Mucosa of gallbladder (tissue), 1 donor: ENCODE results near the gene BPGM. TPM values are rescaled to one million over a fixed set of nuclear protein-coding genes. Genes with fewer than 3 reads are reported as not detected.

Experiments used
- DNase-seq: peaks from one replicate; pipeline ENCODE4 v3.0.0-alpha.2; 2020; ENCODE audit warnings: low spot score
- total RNA-seq: library from RNA; stranded (reverse); gene quantifications from one replicate; pipeline ENCODE4 v1.2.1, GENCODE V29; 2021
- donor health status: DM: no; HTN: no; CAD: no.

Gene BPGM
- total RNA-seq = 12.7 TPM

- peak; percentile 100 for DNase-seq
These were observed at the start of gene BPGM for GRCh38 chr7:134646425-134647305. BPGM (plus strand) TSS chr7:134646853; CDS start chr7:134661508, 14,655 bp downstream.

DNA sequence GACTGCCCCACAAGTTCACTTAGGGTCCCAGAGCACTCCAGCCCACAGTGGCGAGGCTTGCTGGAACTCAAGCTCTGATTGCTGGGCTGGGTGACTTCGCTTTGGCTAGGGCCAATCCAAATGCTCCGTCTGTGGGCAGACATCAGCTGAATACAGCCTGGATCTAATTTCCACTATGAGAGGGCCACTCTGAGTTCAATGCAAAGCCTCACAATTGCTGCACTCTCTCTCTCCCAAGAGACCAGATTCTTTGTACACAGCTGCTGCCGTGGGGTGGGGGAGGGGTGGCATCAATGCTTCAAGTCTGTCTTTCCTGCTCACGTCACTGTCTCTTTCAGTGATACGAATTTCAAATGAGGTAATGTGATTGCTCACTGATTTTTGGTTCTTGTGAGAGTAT is 47.3 kb upstream of the BPGM start:
- DNase-seq = no peak

GRCh38 chr7:134601459-134601858 is 45.2 kb upstream of the BPGM start:
- DNase-seq = no peak

DNA sequence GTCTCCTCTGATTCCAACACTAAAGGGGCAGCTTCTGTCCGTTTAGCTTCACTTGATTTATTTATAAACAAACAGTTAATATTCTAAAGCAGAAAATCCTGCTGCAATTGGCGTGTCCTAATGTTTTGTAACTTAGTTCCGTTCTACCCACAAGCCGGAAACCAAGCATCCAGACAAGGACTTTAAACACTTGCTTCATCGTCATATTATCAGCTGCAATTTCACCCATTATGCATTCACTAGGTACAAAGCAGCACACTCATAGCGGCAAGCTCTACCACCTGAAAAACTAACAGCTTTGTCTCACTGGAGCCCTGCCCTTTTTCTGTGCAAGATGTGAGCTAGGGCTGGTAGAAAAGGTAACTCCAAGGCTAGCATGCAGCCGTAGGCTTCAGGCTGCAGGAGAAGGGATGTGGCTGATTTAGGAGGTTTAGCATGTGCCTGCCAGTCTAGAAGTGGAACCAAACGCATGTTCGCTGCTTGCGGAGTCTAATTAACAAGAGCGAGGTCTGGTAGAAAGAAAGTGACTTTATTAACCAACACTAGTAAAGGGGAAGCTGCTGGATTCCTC is 43.7 kb upstream of the BPGM start:
- DNase-seq = peak; percentile 17

- DNase-seq = peak; percentile 67
These were observed 40.4 kb upstream of the BPGM start for GRCh38 chr7:134605978-134606923.

DNA sequence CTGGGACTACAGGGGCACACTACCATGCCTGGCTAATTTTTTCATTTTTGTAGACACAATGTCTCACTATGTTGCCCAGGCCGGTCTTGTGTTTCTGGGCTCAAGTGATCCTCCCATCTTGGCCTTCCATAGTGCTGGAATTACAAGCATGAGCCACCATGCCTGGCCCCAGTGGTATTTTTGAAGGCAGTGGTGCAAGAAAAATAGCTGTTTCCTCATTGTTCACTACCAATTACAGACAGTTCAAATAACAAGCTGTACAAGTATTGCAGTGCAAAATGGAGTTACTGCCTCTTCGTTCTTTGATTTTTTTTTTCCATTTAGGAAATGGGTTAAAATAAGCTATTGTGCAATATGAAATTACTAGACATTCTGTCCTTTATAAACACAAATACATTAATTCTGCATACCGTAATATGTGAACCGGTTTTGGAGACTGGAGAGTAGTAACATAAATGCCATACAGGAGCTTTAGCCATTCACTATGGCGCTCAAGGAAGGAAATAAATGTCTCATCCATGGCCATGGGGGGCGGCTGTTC is 35.0 kb upstream of the BPGM start:
- DNase-seq = no peak

DNA sequence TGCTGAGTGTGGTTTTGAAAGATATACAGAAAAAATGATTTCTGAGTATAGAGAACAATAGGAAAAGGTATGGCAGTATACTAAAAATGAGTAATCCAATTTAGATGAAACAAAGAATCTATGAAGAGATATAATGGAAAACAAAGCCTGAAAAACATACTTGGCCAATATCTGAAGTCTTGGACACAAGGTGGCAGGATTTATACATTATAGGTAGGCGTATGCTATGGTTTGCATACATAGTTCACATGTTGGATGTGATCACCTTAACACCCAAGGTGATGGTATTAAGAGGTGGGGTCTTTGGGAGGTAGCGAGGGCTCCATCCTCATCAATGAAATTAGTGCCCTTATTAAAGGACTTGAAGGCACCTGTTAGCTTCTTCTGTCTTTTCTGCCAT is 34.5 kb upstream of the BPGM start:
- no peak for DNase-seq

DNA sequence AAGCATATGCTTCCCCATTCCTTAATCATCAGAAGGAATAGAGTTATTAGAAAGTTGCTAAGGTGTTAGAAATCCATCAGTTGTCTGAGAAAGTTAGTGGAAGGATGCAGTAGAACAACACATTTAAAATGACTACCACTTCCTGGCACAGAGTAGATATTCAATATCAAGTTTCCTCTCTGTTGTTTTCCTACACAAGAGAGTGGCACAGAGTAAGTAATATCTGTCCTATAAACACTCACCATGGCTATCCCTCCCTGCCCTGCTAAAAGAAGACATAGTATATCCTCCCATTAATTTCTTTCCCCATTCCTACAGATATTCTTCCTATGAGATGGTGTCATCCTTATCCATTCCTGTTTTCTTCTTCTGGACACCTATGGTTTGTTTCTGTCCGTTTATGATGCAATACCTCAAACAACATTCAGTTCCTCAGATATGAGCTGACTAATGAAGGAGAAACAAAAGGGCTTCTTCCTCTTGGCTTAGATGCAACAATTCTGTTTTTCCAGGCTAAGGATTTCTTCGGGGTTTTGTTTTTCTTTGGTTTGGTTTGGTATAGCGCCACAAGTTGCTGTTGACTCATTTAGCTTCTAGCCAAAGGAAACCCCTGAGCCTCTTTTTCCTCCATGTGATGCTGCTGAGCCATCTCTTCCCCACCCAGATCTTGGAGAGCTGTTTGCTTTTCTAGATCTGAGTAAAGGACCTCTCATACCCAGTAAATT is 32.9 kb upstream of the BPGM start:
- peak; percentile 25 for DNase-seq

DNA sequence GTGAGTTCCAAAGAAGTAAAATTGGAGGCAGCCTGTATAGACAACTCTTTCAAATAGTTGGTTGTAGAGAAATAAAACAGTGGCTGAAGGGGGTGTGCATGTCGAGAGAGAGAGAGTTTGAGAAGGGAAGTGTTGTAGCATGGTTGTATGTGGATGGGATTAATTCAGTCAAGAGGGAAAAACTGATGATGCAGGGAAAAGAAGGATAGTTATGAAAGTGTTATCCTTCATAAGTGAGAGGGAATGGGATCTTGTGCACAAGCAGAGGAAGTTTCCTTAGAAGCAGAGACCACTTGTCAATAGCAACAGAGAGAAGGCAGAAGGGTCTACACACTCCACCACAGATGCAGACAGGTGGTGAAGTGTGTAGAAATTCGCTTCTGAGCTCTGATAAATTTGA is 30.0 kb upstream of the BPGM start:
- no peak for DNase-seq

- no peak for DNase-seq
These were observed 27.7 kb upstream of the BPGM start for GRCh38 chr7:134618756-134619530.

- no peak for DNase-seq
These were observed 26.9 kb upstream of the BPGM start for GRCh38 chr7:134619627-134620331.

DNA sequence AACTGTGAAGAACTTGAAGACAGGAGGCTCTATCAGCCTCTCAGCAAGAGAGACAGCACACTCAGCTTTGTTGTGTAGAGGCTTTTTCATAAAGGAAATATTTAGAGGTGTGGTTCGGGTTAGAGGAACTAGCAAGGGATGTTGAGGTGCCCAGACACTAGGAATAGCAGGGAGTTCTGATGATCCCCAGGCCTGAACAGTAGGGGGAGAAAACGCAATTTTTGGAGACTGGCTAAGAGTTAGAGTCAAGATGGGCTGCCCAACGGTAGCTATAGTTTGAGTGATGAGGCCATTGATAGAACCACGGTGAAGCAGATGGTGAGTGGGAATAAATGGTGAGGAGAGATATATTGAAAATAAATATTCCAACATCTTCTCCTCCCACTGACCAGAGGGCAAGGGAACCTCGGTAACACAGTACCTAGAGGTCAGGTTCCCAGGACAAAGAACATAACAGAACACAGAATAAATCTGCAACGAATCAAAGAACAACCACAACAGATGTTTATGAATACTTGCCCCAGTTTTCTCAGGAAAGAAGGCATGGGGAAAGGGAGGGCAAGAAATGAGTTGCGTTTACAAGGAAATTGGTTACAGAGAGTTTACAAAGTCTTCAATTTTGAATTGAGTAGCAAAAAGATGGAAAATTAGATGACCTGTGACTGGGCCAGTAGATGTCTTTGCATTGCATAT is 24.2 kb upstream of the BPGM start:
- no peak for DNase-seq

DNA sequence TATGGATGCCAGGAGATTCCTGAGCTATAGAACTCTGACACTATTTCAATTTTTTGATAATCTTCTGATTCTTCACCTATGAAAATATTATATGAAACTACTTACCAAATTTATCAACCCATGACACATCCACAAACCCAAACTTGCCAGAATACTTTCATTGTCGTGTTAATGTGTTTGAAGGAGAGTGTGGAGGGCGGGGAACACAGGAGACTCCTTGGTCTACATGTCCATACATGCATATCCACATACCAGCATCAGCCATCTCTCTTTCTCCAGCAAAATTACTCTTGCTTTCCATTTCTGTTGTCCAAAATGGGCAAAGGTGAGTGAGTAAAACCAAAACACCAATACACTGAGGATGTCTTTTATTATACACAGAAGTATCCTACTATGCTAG is 23.5 kb upstream of the BPGM start:
- no peak for DNase-seq

GRCh38 chr7:134625550-134625949 is 21.1 kb upstream of the BPGM start:
- DNase-seq = no peak

DNA sequence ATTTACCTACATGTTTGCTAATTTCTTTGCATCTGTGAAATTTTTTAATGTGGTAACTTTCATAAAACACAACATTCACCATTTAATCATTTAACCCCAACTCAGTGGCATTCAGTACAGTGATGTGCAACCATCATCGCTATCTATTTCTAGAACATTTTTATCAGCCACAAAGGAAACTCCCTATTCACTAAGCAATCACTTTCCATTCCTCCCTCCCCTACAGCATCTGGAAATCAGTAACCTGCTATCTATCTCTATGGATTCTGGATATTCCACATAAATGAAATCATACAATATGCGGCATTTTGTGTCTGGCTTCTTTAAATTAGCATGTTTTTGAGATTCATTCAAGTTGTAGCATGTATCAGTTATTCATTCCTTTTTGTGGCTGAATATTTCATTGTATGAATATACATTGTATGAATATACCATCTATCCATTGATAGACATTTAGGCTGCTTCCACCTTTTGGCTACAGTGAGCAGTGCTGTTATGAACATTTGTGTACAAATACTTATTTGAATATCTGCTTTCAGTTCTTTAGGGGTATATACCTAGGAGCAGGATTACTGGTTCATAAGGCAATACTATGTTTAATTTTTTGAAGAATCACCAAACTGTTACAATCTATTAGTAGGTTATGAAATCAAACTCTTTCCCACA is 19.4 kb upstream of the BPGM start:
- no peak for DNase-seq

DNA sequence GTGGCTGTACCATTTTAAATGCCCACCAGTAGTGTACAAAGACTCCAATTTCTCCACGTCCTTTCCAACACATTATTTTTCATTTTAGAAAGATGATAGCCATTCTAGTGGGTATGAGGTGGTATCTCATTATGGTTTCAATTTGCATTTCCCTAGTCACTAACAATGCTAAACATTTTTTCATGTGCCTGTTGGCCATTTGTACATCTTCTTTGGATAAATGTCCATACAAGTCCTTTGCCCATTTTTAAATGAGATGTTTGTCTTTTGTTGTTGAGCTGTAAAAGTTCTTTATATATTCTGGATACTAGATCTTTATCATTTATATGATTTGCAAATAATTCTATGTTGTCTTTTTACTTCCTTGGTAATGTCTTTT is 18.9 kb upstream of the BPGM start:
- DNase-seq = no peak

- no peak for DNase-seq
These were observed 17.2 kb upstream of the BPGM start for GRCh38 chr7:134629445-134629844.

DNA sequence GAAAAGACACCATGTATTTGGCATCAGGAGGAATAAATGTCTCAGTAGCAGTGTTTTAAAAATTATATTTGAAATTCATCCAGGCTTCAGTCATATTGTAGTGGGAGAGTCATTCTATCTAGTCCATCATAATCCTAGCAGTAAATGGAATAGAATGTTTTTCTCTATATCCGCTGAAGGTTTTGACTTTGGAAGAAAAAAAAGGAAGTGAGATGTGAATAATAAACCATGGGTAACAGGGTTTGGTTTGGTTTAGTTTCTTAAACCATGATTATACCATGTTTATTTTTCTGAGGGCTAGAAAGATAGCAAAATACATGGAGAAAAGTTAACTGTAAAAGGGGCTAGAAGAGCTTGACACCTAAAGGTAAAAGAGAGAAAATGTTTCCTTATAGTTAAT is 16.4 kb upstream of the BPGM start:
- no peak for DNase-seq

DNA sequence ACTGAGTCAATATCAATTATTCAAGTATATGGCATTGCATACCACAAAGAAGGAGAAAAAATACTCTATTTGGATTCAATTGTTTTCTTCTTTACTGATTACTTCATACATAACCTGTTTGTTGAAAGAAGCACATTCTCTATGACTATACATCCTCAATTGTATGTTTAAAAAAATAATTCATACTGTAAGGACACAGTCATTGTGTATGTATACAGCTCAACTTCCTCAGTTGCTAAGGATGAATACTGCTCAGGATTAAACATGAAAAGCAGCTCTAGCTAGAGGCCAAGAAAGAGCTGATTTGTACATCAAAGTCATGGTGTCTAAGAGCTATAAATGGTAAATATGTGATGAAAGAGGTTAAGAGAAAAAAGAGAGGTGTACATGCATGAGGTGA is 15.8 kb upstream of the BPGM start:
- DNase-seq = no peak
